Measurements from ENCODE around the gene ZNF521.

DNA sequence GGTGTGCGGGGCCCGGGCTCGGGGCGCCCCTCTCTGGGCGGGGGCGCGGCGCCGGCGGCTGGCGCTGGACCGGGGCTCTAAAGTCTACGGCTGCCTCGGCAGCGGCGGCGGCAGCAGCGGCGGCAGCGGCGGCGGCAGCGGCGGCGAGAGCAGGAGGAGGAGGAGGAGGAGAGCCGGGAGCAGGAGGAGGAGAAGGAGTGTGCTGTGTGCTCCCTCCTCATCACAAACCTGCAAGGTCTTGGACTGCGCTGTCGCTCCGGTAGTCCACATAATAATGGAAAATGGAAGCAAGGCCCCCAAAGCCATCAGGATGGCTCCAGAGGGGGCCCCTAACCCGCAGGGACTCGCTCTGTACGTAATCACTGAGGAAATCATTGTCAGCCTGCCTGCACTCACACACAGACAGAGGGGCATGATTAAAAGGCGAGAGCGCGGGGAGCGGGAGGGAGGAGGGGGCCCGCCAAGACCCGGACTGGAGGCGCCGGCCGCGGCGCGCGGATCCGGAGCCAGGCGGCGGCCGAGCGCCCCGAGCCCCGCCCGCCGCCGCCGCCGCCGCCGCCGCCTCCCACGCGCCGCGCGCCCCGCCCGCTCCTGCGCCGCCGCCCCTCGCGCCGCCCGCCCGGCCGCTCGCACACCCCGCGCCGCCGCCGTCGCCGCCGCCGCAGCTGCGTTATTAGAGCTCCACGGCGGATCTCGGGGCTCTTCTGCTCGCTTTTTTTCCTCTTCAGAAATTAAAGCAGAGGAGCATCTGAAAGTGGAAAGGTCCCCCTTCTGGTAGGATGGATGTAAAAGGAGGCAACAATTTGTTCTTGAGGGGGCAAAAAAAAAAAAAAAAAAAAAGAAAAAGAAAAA, at the start of gene ZNF521:
- TF ChIP-seq, protein P1, sequence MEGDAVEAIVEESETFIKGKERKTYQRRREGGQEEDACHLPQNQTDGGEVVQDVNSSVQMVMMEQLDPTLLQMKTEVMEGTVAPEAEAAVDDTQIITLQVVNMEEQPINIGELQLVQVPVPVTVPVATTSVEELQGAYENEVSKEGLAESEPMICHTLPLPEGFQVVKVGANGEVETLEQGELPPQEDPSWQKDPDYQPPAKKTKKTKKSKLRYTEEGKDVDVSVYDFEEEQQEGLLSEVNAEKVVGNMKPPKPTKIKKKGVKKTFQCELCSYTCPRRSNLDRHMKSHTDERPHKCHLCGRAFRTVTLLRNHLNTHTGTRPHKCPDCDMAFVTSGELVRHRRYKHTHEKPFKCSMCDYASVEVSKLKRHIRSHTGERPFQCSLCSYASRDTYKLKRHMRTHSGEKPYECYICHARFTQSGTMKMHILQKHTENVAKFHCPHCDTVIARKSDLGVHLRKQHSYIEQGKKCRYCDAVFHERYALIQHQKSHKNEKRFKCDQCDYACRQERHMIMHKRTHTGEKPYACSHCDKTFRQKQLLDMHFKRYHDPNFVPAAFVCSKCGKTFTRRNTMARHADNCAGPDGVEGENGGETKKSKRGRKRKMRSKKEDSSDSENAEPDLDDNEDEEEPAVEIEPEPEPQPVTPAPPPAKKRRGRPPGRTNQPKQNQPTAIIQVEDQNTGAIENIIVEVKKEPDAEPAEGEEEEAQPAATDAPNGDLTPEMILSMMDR (conservative IDR thresholded peaks at IDR 0.05; ENCODE audit: low read depth, low read length): no peak
- TF ChIP-seq EZH2 (IDR thresholded peaks at IDR 0.05; ENCODE audit: borderline replicate concordance, low read depth, low read length, poor library complexity, severe bottlenecking): no peak
